Ovary (tissue), 9 donors: ENCODE results near the gene ADNP2. TPM values are rescaled to one million over a fixed set of nuclear protein-coding genes. Genes with fewer than 3 reads are reported as not detected.

Experiments
- DNase-seq, 5 donors: peaks; one replicate each; pipeline ENCODE4 v3.0.0-alpha.2; 2019 to 2020
- H3K27ac ChIP-seq, 2 donors: fragments of 200-600 bp; one replicate each; pipeline versions ENCODE4 v1.5.1 to v1.8.0; 2019 to 2022
- H3K27me3 ChIP-seq: fragments of 200-600 bp; one replicate; pipeline ENCODE4 v1.8.0; 2022
- H3K36me3 ChIP-seq: fragments of 200-600 bp; sonication (generic); one replicate; pipeline ENCODE4 v1.5.1; 2019
- H3K4me1 ChIP-seq: one replicate; pipeline ENCODE4 v1.8.1; 2013; ENCODE audit warnings: mild to moderate bottlenecking, moderate library complexity; ENCODE audit not compliant: insufficient read depth
- H3K4me3 ChIP-seq: fragments of 200-600 bp; sonication (generic); one replicate; pipeline ENCODE4 v1.5.1; 2017
- H3K9me3 ChIP-seq, 2 donors: fragments of 200-600 bp in 1 of 2; sonication (generic) in 1 of 2; one replicate each; pipeline versions ENCODE4 v1.5.1 to v1.8.1; 2013 to 2019; ENCODE audit warnings: mild to moderate bottlenecking in 1 of 2, moderate library complexity in 1 of 2
- EP300 ChIP-seq: sonication (generic); formaldehyde crosslinking; IDR thresholded peaks from one replicate; pipeline ENCODE4 v1.6.1; 2017; ENCODE audit warnings: antibody characterized with exemption
- POLR2A ChIP-seq: fragments of 450-650 bp; IDR thresholded peaks from one replicate; pipeline ENCODE4 v1.6.1; 2017; ENCODE audit warnings: antibody characterized with exemption, mild to moderate bottlenecking, moderate library complexity
- WGBS, 3 donors: extraction: QIAGEN DNeasy Blood & Tissue Kit in 1 of 3; methylation state at CpG; one replicate each; pipeline versions ENCODE4 v1.1.5 to v1.1.7; 2013 to 2017; 5-methylcytosine and 5-hydroxymethylcytosine counted together
- intact Hi-C, 4 donors: fragments of 100-400 bp; cut with DNase I; formaldehyde crosslinking; loops; one replicate each; pipeline versions ENCODE4 v1.11.0 to v1.15.1; 2022 to 2023
- polyA plus RNA-seq, 2 donors: library from polyadenylated mRNA; stranded (reverse); fragments of 200-250 nt in 1 of 2; fragments of 350-450 nt in 1 of 2; fragmentation: Illumina TruSeq in 1 of 2; extraction: RNeasy Lipid Tissue Mini Kit (QIAGEN cat#74804) in 1 of 2; gene quantifications; one replicate each; pipeline ENCODE4 v1.2.3, GENCODE V29; 2013 to 2014
- total RNA-seq, 7 donors: library from RNA; depleted of rRNA in 2 of 7; stranded (reverse); fragments of >200 nt in 2 of 7; fragmentation: NEBNext Ultra II Directional in 3 of 7; extraction: Animal tissue kit (Norgen Biotek cat#: 25700) in 3 of 7; gene quantifications; one replicate each; pipeline versions ENCODE4 v1.1.0 to v1.2.4, GENCODE V29; 2016 to 2023
- TF ChIP-seq, protein P1 (sequence below), 3 donors: fragments of 450-650 bp in 2 of 3; fragments of 200-600 bp in 1 of 3; IDR thresholded peaks; one replicate each; pipeline versions ENCODE4 v1.5.1 to v1.8.0; 2016 to 2022; ENCODE audit warnings: antibody characterized with exemption in 3 of 3, mild to moderate bottlenecking in 1 of 3
- donor health status: DM: no; HTN: no; CAD: no; lungs with moderate emphysema.
- donor health status: DM: no; HTN: no; CAD: no.
- donor health status: Bipolar disorder and iron deficiency.
- donor health status: DM: yes; HTN: yes; CAD: no.
- donor health status: DM: no; HTN: no; CAD: no.
- donor health status: DM: yes; HTN: yes; CAD: no.

Gene ADNP2
- total and polyA plus RNA-seq, 9 donors: 6.7 to 24.6 (median 16.7) TPM

DNA sequence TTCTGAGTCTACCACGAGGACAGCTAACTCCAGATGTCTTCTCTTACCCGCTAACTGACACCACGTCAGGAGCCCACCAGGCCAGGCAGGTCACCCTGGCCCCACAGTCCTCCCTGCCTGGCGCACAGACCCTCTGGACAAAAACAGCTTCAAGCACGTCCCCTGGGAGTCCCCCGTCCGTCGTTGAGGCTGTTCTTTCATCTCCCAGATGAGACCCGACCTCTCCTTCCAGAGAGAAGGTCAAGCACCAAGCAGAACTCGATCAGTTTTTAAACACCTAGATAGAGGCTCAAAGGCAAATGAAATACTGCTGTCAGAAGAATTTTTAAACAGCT, 80.4 kb downstream of the ADNP2 start:
- TF ChIP-seq, protein P1, sequence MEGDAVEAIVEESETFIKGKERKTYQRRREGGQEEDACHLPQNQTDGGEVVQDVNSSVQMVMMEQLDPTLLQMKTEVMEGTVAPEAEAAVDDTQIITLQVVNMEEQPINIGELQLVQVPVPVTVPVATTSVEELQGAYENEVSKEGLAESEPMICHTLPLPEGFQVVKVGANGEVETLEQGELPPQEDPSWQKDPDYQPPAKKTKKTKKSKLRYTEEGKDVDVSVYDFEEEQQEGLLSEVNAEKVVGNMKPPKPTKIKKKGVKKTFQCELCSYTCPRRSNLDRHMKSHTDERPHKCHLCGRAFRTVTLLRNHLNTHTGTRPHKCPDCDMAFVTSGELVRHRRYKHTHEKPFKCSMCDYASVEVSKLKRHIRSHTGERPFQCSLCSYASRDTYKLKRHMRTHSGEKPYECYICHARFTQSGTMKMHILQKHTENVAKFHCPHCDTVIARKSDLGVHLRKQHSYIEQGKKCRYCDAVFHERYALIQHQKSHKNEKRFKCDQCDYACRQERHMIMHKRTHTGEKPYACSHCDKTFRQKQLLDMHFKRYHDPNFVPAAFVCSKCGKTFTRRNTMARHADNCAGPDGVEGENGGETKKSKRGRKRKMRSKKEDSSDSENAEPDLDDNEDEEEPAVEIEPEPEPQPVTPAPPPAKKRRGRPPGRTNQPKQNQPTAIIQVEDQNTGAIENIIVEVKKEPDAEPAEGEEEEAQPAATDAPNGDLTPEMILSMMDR (IDR thresholded peaks at IDR 0.05): no peak
- no peak for TF ChIP-seq POLR2A
- TF ChIP-seq EP300: no peak
- intact Hi-C loops: no loop called here
- no peak for DNase-seq
- Histone ChIP-seq H3K27me3 (no peaks in the 10 kb centered on the region), H3K9me3 (no peaks in the 10 kb centered on the region), H3K27ac (peak overlapping the region in 1 of 2 donors; percentile 56), H3K4me1 (peaks cover 11% of the 10 kb centered on the region), H3K36me3 (no peaks in the 10 kb centered on the region), H3K4me3 (no peak overlapping the region)
- WGBS, 3 donors: 59 to 79% (median 60%) methylated on average over 10 of the region's 10 CpGs

Other genes starting within 250 kb of the ADNP2 start
- gene SLC66A2, start 157.6 kb upstream of the ADNP2 start, total RNA-seq: 10 to 100 TPM; 16.3 to 31.1 (median 27.0) TPM
- 10 to 100 TPM in 1 of 2 donors, 1 to 10 TPM in 1; 2.1 to 27.8 TPM for gene SLC66A2, start 157.6 kb upstream of the ADNP2 start, polyA plus RNA-seq
- gene HSBP1L1, start 144.6 kb upstream of the ADNP2 start, total RNA-seq: 10 to 100 TPM in 6 of 7 donors, 1 to 10 TPM in 1; 7.6 to 26.2 (median 12.3) TPM
- 10 to 100 TPM; 11.4 to 15.9 TPM for gene HSBP1L1, start 144.6 kb upstream of the ADNP2 start, polyA plus RNA-seq
- 10 to 100 TPM in 6 of 7 donors, 1 to 10 TPM in 1; 9.4 to 57.1 (median 42.3) TPM for gene TXNL4A, start 120.7 kb upstream of the ADNP2 start, total RNA-seq
- 10 to 100 TPM; 21.5 to 47.9 TPM for gene TXNL4A, start 120.7 kb upstream of the ADNP2 start, polyA plus RNA-seq
- 10 to 100 TPM; 13.7 to 31.9 (median 18.2) TPM for gene RBFA, start 74.8 kb upstream of the ADNP2 start, total RNA-seq
- gene RBFA, start 74.8 kb upstream of the ADNP2 start, polyA plus RNA-seq: 10 to 100 TPM; 14.7 to 16.9 TPM
- 10 to 100 TPM; 12.1 to 16.7 (median 12.5) TPM for gene PARD6G, start 138.3 kb downstream of the ADNP2 start, total RNA-seq
- gene PARD6G, start 138.3 kb downstream of the ADNP2 start, polyA plus RNA-seq: 1 to 10 TPM; 8.2 to 9.6 TPM